ENCODE results near the gene TNFAIP3. TPM values are rescaled to one million over a fixed set of nuclear protein-coding genes. Genes with fewer than 3 reads are reported as not detected.

TNFAIP3 gene
- polyA plus RNA-seq, 1 donor from 2014 or later = 40.7 TPM

DNA sequence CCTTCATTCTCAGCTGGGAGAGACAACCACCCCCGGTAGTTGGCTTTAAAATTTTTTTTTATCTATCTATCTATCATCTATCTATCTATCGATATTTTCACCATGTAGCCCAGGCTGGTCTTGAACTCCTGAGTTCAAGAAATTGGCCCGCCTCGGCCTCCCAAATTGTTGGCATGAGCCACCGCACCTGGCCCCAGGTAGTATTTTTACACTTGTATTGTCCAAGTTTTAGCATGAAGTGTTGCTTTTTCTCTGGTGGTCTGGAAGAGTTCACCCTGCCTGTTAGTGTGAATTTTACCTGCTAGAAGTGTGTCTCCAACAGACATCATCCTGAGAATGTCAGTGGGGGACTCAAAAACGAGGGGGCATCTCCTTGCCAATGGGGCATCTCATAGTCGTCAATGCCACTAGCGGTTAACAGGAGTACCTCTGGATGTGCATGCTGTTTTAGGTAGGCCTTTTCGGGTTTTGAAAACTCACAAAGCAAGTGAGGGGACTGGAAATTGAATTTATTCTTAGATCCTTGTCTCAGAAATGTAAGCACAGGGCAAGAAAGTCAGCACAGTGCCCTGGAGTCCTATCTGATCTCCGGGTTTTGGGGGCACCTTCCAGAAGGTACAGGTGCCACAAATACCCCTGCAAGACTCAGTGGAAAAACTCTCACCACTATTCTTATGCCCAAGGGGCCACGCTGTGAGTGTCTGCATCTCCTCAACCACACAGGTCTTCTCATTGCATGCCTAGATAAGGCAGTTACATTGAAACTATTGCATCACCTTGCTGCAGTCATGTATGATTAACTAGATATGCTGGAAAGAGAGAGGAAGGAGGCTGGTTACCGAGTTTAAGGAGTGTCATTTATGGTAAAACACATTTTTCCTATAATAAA, 37.1 kb downstream of the TNFAIP3 start:
- Mint-ChIP-seq H3K9me3 (no peaks in the 10 kb centered on the region), H3K27ac (no peak overlapping the region), H3K36me3 (peaks cover 2% of the 10 kb centered on the region), H3K4me3 (peak overlapping the region; percentile 75 to 94 (median 84)), H3K4me1 (peaks cover 15 to 30% (median 27%) of the 10 kb centered on the region in 3 donors), H3K27me3 (peaks cover 1% of the 10 kb centered on the region)

DNA sequence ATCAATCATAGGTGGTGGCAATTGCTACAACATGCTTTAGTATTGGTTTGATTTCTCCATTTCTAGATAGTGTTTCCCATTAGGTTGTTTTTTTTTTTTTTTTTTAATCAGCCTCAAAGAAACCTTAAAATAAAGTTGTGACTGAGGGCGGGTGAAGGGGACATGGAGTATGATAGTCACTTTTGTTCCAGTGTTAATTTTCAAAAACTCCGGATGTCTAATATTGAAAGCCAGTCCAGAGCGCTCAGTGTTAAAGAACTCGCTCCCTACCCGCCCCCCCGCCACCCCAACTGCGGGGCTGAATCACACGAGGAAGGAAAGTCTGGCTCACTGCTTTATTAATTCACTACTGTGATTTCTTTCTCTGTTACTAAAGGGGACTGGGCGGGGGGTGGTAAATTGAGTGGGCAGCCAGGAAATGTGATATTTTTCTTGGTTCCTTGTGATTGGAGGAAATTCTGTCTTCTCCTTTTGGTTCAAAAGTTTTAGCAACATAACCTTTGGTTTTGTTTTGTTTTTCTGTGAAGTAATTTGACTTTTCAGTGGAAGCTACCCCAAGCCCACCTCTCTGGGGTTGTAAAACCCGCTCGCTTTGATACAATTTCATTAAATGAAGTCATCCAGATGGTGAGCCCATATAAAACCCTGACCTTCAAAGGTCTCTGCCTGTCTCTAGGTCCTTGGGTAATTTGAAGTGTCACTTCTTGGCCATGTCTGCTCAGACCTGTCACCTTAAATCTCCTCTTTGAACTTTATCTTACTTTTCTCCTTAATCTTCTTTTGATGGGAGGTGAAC, 38.0 kb downstream of the TNFAIP3 start:
- Mint-ChIP-seq H3K36me3 (peaks cover 2% of the 10 kb centered on the region), H3K27ac (peak overlapping the region in 1 of 3 donors; percentile 76), H3K4me1 (peaks cover 21 to 38% (median 33%) of the 10 kb centered on the region in 3 donors), H3K4me3 (peak overlapping the region; percentile 75 to 94 (median 84)), H3K9me3 (no peaks in the 10 kb centered on the region), H3K27me3 (peaks cover 4% of the 10 kb centered on the region)

DNA sequence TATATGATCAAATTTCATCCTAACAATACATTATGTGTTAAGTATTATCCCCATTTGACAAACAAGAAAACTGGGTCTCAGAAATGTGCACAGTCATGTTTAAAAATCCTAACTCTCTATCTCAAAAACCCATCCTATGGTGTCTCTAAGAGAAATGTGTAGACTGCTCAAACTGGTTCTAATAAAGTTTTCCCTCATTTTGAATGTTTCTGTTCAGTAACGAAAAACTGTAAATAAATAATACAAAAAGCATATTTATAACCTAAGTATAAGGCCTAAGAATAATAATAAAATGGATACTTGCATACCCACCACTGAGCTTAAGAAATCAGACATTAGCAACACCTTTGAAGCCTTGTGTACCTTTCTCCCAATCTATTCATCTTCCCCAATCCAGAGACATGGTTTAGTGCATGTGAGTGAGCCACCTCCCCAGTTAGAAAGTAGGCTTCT, 39.0 kb downstream of the TNFAIP3 start:
- Mint-ChIP-seq H3K27me3 (peaks cover 6% of the 10 kb centered on the region), H3K36me3 (peaks cover 2% of the 10 kb centered on the region), H3K27ac (no peak overlapping the region), H3K4me1 (peaks cover 21 to 40% (median 33%) of the 10 kb centered on the region in 3 donors), H3K9me3 (no peaks in the 10 kb centered on the region), H3K4me3 (peak overlapping the region in 1 of 4 donors; percentile 72)

DNA sequence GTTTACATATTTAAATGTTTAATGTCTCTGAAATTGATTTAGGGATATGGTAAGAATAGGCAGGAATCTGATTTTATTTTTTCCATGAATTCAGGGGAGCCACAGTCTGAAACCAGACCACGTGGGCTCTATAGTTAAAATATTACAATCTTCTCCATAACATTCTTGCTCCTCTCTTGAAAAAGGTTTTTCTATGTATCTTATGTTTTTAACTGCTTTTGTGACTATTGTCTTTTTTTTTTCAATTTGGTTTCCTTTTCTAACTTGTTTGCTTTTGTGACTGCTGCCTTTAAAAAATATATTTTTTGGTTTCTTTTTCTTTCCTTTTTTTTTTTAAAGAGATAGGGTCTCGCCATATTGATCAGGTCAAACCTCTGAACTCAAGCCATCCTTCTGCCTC, 40.1 kb downstream of the TNFAIP3 start:
- no peak overlapping the region for H3K27ac Mint-ChIP-seq
- peaks cover 29 to 47% (median 40%) of the 10 kb centered on the region in 3 donors for H3K4me1 Mint-ChIP-seq
- no peaks in the 10 kb centered on the region for H3K9me3 Mint-ChIP-seq
- no peaks in the 10 kb centered on the region for H3K36me3 Mint-ChIP-seq
- H3K27me3 Mint-ChIP-seq = peaks cover 6% of the 10 kb centered on the region
- H3K4me3 Mint-ChIP-seq = peak overlapping the region in 1 of 4 donors; percentile 23

DNA sequence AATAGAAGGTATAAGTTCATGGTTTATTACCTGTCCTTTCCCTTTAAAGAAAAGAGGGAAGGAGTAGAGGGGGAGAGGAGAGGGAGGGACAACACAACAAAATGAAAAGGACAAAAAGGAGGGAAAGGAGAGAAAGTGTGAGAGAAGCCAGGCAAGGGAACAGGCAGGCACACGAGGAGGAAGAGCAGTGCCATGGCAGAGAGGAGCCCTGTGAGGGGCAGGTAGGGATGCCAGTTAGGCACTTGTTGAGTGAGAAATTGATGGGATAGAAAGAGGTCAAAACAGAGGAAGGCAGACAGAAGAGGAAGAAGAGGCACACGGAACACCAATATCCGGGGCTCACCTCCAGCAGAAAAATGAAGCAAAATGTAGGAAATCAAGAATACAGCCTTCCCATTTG, 42.5 kb downstream of the TNFAIP3 start:
- H3K4me1 Mint-ChIP-seq = peaks cover 30 to 50% (median 40%) of the 10 kb centered on the region in 3 donors
- peaks cover 6% of the 10 kb centered on the region for H3K27me3 Mint-ChIP-seq
- peak overlapping the region in 1 of 3 donors; percentile 6 for H3K27ac Mint-ChIP-seq
- H3K4me3 Mint-ChIP-seq = no peak overlapping the region
- peaks cover 5% of the 10 kb centered on the region for H3K36me3 Mint-ChIP-seq
- peaks cover 5 to 7% (median 6%) of the 10 kb centered on the region in 3 donors for H3K9me3 Mint-ChIP-seq

DNA sequence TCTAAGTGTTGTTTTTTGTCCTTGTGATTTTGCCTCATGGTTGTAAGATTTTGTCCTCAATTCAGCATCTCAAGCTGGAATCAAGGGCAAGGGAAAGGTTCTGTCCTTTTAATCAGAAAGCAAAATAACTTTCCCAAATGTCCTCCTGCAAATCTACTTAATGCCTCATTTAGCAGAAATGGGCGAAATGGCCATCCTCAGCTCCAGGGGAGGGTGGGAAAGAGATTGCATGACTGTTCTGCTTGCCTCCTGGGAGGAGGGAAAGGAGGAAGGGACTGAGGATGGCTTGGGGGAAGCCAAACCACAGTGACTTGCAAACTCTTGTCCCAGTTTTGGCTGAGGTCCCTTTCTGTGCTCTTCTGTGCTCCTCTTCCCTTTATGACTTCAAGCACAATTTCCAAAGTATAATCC, 43.4 kb downstream of the TNFAIP3 start:
- Mint-ChIP-seq H3K27me3 (peaks cover 6% of the 10 kb centered on the region), H3K4me3 (no peak overlapping the region), H3K36me3 (peaks cover 5% of the 10 kb centered on the region), H3K4me1 (peaks cover 30 to 47% (median 38%) of the 10 kb centered on the region in 3 donors), H3K27ac (no peak overlapping the region), H3K9me3 (peaks cover 5 to 7% (median 6%) of the 10 kb centered on the region in 3 donors)

DNA sequence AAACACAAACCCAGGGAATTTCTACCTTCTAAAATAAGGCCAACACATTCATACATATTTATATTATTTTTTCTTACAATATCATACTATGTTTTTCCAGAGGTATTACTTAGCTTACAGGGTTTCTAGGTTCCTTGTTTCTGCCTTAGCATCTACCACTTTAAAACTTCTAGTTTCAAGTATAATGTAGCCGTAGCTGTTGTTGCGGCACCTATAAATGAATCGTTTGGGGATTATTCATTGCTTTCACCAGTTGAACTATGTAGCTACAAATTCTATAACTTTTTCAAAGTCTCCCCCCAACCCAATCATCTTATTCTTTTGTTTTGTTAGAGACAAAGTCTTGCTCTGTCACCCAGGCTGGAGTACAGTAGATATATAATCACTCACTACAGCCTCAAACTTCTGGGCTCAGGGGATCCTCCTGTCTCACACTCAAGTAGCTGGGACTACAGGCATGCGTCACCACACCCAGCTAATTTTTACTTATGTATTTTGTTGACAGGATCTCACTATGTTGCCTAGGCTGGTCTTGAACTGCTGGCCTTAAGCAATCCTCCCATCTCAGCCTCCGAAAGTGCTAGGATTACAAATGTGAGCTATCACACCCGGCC, 43.9 kb downstream of the TNFAIP3 start:
- peaks cover 5% of the 10 kb centered on the region for H3K36me3 Mint-ChIP-seq
- H3K27me3 Mint-ChIP-seq = peaks cover 6% of the 10 kb centered on the region
- peaks cover 5 to 7% (median 6%) of the 10 kb centered on the region in 3 donors for H3K9me3 Mint-ChIP-seq
- peak overlapping the region in 2 of 4 donors; percentile 57 to 77 for H3K4me3 Mint-ChIP-seq
- peaks cover 28 to 45% (median 36%) of the 10 kb centered on the region in 3 donors for H3K4me1 Mint-ChIP-seq
- H3K27ac Mint-ChIP-seq = no peak overlapping the region

DNA sequence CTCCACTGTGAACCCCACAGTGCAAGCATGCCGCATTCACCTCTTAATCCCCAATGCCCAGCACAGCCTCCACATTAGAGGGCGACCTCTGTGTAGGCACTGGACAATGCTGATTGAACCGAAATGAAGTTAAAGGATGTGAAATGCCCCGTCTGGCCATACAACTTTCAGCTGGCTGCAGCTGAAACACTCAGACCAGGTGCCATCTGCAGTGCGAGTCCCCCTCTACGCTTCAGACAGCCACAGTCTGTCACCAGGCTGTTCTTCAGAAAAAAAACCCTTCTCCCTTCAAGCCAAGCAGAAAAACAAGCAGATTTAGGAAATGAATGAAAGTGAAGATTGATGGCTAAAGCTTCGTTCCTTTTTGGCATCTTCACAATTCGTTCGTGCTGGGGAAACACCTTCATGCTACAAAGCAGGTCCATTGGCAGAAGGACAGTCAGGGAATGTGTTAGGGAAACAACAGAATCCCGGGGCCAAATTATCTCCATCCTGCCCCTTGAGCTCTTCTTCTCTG, 44.7 kb downstream of the TNFAIP3 start:
- H3K4me1 Mint-ChIP-seq = peaks cover 24 to 38% (median 33%) of the 10 kb centered on the region in 3 donors
- peak overlapping the region in 1 of 3 donors; percentile 1 for H3K27ac Mint-ChIP-seq
- H3K9me3 Mint-ChIP-seq = peaks cover 5 to 7% (median 6%) of the 10 kb centered on the region in 3 donors
- peaks cover 6% of the 10 kb centered on the region for H3K27me3 Mint-ChIP-seq
- peaks cover 5% of the 10 kb centered on the region for H3K36me3 Mint-ChIP-seq
- H3K4me3 Mint-ChIP-seq = peak overlapping the region in 3 of 4 donors; percentile 0 to 60 (median 57)

DNA sequence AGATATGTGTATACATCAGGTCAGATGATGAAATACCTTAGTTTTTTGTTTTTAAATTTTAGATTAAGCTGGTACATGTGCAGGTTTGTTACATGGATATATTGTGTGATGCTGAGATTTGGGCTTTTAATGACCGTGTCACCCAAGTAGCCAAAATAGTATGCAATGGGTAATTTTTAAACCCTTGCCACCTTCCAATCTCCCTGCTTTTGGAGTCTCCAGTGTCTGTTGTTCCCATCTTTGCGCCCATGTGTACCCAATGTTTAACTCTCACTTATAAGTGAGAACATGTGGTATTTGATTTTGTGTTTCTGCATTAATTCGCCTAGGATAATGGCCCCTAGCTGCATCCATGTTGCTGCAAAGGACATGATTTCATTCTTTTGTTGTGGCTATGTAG, 45.8 kb downstream of the TNFAIP3 start:
- H3K27ac Mint-ChIP-seq = no peak overlapping the region
- H3K4me1 Mint-ChIP-seq = peaks cover 24 to 37% (median 30%) of the 10 kb centered on the region in 3 donors
- H3K36me3 Mint-ChIP-seq = peaks cover 5% of the 10 kb centered on the region
- peak overlapping the region in 1 of 4 donors; percentile 66 for H3K4me3 Mint-ChIP-seq
- H3K27me3 Mint-ChIP-seq = peaks cover 6% of the 10 kb centered on the region
- peaks cover 5 to 7% (median 6%) of the 10 kb centered on the region in 3 donors for H3K9me3 Mint-ChIP-seq

DNA sequence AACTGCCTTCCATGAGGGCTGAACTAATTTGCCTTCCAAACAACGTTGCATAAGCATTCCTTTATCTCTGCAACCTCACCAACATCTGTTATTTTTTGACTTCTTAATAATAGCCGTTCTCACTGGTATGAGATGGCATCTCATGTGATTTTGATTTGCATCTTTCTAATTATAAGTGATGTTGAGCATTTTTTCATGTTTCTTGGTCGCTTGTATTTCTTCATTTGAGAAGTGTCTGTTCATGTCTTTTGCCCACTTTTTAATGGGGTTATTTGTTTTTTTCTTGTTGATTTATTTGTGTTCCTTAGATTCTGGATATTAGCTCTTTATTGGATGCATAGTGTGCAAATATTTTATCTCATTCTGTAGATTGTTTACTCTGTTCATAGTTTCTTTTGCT, 46.4 kb downstream of the TNFAIP3 start:
- Mint-ChIP-seq H3K27me3 (peaks cover 6% of the 10 kb centered on the region), H3K4me1 (peaks cover 24 to 36% (median 30%) of the 10 kb centered on the region in 3 donors), H3K9me3 (peaks cover 5 to 7% (median 6%) of the 10 kb centered on the region in 3 donors), H3K27ac (no peak overlapping the region), H3K36me3 (peaks cover 5% of the 10 kb centered on the region), H3K4me3 (no peak overlapping the region)

DNA sequence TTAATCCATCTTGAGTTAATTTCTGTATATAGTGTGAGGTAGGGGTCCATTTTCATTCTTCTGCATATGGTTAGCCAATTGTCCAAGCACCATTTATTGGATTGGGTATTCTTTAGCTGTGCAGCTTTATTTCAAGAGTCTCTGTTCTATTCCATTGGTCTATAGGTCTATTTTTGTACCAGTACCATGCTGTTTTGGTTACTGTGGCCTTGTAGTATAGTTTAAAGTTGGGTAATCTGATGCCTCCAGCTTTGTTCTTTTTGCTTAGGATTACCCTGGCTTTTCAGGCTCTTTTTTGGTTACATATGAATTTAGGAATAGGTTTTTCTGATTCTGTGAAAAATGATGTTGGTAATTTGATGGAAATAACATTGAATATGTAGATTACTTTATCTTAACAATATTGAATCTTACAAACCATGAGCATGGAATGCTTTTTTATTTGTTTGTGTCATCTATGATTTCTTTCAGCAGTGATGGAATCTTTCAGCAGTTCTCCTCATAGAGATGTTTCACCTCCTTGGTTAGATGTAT, 47.0 kb downstream of the TNFAIP3 start:
- Mint-ChIP-seq H3K4me1 (peaks cover 23 to 30% (median 24%) of the 10 kb centered on the region in 3 donors), H3K9me3 (peaks cover 5 to 7% (median 6%) of the 10 kb centered on the region in 3 donors), H3K4me3 (no peak overlapping the region), H3K27me3 (peaks cover 5% of the 10 kb centered on the region), H3K36me3 (peaks cover 5% of the 10 kb centered on the region), H3K27ac (no peak overlapping the region)

DNA sequence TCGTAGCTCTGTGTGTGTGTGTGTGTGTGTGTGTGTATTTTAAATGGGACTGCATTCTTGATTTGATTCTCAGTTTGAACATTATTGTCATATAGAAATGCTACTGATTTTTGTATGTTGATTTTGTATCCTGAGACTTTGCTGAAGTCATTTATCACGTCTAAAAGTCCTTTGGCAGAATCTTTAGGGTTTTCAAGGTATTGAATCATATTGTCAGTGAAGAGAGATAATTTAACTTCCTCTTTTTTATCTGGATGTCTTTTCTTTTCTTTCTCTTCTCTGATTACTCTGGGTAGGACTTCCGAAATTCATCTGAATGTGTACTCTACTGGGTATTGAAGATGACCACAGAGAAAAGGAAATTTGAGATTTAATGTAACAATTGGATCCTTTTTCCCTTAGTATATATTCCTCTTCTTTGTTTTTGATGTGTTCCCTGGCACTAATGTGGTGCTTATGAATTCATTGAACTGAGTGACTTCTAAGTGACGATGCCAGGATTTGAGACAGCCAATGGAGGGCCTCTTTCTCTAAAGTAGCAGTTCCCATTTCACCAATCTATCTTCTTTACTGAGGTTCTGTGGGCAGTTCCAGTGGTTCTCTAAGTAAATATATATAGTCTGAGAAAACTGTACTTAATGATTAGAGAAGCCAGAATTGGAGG, 47.6 kb downstream of the TNFAIP3 start:
- Mint-ChIP-seq H3K9me3 (peaks cover 5 to 7% (median 6%) of the 10 kb centered on the region in 3 donors), H3K4me1 (peaks cover 20 to 24% (median 22%) of the 10 kb centered on the region in 3 donors), H3K36me3 (peaks cover 5% of the 10 kb centered on the region), H3K27me3 (peaks cover 2% of the 10 kb centered on the region), H3K4me3 (no peak overlapping the region), H3K27ac (peak overlapping the region in 1 of 3 donors; percentile 24)

DNA sequence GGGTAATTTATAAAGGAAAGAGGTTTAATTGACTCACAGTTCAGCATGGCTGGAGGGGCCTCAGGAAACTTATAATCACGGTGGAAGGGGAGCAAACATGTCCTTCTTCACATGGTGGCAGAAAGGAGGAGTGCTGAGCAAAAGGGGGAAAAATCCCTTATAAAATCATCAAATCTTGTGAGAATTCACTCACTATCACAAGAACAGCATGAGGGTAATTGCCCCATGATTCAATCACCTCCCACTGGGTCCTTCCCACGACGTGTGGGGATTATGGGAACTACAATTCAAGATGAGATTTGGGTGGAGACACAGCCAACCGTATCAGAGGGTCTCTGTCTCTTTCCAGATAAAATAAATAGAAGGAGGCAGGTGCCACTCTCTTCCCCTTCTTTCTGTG, 48.7 kb downstream of the TNFAIP3 start:
- Mint-ChIP-seq H3K9me3 (peaks cover 5 to 7% (median 6%) of the 10 kb centered on the region in 3 donors), H3K36me3 (peaks cover 5% of the 10 kb centered on the region), H3K4me3 (no peak overlapping the region), H3K27me3 (no peaks in the 10 kb centered on the region), H3K27ac (no peak overlapping the region), H3K4me1 (peaks cover 27 to 30% (median 30%) of the 10 kb centered on the region in 3 donors)

All from IgD-negative memory B cell (primary cell).